Activated CD4-positive, CD25-positive, alpha-beta regulatory T cell (primary cell): ENCODE data around the gene ELOVL1.

Experiments
- DNase-seq, 4 experiments: peaks; one replicate each; lab custom pipeline; 2025; lab: John Stamatoyannopoulos, UW

The ELOVL1 gene

DNA sequence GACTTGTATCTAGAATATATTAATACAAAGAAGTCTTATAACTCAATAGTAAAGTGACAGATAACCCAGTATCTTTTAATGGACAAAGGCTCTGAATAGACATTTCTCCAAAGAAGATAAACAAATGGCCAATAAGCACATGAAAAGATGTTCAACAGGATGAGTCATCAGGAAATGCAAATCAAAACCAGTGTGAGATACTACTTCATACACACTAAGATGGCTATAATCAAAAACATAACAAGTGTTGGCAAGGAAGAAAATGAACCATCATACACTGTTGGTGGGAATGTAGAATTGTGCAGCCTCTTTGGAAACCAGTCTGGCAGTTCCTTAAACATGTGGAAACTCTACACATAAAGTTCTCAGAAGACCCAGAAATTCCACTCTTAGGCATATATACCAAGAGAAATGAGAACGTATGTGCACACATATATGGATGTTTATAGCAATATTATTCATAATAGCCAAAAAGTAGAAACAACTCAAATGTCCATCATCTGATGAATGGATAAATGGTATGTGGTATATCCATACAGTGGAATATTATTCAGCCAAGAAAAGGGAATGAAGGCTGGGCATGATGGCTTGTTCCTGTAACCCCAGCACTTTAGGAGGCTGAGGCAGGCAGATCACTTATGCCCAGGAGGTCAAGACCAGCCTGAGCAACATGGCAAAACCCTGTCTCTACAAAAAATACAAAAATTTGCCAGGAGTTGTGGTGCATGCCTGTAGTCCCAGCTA, 40.1 kb downstream of the ELOVL1 start:
- DNase-seq: no peak

DNA sequence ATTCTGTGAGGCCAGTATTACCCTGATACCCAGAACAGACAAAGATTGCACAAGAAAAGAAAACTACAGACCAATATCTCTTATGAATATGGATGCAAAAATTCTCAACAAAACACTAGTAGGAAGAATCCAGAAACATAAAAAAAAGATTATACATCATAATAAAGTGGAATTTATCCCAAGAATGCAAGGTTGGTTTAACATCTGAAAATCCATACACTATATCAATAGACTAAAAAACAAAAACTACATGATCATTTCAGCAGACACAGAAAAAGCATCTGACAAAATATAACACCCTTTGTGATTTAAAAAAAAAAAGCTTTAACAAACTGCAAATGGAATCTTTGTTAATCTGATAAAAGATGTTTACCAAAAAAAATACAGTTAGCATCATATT, 42.4 kb downstream of the ELOVL1 start:
- DNase-seq: no peak

DNA sequence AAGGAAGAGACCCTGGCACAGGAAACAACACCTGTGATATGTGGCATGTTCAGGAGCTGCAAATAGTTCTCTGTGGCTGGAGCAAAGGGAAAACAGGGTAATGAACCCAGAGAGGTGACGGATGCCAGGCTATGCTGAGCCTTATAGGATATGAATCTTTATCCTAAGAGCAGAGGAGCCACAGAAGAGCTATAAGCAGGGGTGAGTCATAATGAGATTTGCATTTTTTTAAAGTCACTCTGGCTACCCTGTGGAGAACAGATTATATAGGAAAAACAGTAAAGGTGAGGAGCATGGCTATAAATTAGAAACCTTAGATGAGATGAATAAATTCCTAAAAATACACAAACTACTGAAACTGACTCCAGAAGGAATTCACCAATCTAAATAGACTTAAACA, 43.0 kb downstream of the ELOVL1 start:
- no peak for DNase-seq

DNA sequence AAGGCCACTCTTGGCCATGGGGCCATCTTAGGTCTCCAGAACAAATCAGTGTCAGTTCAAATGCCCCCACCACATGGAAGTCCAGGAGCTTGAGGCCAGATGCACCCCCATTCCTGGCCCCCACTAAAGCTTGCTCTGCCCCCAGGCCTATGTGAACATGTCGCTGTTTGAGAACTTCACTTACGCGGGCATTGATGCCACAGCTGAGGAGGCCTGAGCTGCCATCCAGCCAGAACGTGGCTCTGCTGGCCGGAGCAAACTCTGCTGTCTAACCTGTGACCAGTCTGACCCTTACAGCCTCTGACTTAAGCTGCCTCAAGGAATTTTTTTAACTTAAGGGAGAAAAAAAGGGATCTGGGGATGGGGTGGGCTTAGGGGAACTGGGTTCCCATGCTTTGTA, 45.3 kb downstream of the ELOVL1 start:
- DNase-seq: no peak

DNA sequence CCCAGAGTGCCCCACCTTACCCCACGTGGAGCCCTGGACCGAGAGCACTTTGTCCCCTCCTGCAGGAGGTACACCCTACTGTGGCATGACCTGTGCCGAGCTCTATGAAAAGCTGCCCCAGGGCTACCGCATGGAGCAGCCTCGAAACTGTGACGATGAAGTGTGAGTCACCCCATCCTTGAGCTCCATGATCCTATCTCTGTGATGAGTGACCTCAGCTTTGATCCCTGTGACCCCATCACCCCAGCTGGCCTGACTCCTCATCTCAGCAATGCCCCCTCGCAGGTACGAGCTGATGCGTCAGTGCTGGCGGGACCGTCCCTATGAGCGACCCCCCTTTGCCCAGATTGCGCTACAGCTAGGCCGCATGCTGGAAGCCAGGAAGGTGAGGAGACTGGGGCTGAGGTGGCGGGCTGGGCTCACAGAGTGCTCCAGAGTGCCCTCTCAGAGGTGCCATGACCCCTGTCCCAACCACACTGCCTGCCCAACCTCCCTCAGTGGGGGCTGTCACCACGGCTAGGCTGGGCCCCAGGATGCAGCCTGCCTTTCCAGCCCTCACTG, 46.4 kb downstream of the ELOVL1 start:
- DNase-seq: no peak

DNA sequence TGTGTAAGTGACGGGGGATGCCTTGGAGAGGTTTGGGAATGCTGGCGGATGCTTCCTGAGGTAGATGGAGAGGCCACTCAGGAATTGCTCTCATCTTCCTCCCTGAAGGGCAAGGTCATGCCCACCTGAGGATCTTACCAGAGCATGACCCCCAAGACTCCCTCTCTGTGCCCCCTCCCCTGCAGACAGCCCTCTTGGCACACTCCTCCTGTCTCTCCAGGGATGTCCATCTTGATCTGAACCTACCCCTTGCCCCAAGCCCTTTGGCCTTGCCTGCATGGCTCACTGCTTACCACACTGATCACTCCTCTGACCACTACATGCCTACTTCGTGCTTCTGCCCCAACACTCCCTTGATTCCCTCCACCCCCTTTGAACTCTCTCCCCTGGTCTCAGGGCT, 48.0 kb downstream of the ELOVL1 start:
- DNase-seq: no peak

DNA sequence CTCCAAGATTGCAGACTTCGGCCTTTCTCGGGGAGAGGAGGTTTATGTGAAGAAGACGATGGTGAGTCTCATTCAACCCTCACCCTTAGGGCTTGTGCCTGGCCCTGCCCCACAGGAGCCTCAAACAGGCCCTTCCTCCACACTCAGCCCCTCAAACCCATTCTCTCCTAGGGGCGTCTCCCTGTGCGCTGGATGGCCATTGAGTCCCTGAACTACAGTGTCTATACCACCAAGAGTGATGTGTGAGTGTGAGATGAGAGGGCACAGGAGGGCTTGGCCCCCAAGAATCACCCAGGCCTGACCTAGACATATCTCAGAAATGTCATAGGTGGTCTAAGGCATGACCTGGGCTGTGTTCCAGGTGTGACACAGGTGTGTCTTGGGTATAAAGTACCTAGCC, 48.5 kb downstream of the ELOVL1 start:
- DNase-seq: no peak

DNA sequence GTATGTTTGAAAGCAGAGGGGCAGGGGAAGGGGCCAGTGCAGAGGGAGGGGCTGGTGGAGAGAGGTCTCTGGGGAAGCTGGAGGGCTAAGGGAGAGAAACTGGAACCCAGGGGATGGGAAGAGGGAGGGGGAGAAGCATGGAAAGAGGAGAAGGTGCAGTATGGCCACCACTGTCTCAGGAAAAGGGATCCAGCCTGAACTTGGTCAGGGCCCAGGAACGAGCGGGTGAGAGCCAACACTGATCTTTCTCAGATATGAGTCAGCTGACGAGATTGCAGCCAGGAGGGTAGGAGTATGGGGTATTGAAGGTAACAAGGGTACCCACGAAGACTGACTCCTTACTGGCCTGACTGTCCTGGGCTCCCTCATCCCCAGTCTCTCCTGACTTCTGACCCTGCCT, 49.0 kb downstream of the ELOVL1 start:
- no peak for DNase-seq

DNA sequence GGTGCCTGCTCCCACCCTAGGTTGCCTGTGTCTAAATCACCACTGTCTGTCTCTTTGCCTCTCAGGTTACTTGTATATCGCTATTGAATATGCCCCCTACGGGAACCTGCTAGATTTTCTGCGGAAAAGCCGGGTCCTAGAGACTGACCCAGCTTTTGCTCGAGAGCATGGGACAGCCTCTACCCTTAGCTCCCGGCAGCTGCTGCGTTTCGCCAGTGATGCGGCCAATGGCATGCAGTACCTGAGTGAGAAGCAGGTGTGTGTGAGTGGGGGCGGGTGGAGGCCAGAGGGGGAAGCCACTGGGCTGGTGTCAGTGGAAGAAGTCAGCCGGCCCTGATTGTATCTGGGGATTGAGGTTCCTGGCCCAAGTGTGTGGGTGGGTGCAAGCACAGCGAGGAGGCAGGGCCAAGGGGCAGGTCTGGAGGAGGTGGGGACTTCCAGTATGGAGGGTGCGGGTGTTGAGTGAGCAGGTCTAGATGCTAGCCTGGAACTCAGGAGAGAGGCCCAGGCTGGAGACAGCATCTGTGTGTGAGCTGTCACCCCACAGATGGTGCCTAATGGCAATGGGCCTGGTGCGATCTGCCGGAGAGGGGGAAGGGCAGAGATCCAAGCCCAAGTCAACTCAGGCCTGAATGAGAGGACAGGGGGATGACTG, 49.9 kb downstream of the ELOVL1 start:
- no peak for DNase-seq

DNA sequence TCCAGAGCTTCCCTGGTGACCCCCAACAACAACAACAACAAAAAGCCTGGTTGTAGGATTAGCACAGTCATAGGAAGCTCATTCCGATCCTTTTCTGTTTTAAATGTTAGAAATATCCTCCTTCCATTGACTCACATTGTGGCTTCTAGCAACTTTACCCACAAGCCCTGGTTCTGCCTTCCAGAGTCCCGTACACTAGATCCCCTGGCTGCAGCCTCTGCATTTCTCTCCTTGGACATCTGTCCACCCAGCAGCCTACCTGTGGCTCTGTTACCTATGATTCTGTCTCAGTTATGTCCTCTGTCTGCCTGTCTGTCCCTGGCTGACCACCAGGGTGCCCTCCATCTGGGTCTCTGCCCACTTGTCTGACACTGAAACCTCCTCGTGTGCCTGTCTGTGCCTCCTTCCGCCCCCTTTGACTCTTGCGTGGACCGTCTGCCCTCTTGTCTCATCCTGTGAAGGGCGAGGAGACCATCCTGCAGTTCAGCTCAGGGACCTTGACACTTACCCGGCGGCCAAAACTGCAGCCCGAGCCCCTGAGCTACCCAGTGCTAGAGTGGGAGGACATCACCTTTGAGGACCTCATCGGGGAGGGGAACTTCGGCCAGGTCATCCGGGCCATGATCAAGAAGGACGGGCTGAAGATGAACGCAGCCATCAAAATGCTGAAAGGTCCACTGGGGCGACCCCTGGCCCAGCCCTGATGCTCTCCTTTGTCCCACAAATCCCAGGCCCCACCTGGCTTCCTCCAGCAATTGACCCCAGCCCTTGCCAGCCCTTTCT, 50.9 kb downstream of the ELOVL1 start:
- no peak for DNase-seq

DNA sequence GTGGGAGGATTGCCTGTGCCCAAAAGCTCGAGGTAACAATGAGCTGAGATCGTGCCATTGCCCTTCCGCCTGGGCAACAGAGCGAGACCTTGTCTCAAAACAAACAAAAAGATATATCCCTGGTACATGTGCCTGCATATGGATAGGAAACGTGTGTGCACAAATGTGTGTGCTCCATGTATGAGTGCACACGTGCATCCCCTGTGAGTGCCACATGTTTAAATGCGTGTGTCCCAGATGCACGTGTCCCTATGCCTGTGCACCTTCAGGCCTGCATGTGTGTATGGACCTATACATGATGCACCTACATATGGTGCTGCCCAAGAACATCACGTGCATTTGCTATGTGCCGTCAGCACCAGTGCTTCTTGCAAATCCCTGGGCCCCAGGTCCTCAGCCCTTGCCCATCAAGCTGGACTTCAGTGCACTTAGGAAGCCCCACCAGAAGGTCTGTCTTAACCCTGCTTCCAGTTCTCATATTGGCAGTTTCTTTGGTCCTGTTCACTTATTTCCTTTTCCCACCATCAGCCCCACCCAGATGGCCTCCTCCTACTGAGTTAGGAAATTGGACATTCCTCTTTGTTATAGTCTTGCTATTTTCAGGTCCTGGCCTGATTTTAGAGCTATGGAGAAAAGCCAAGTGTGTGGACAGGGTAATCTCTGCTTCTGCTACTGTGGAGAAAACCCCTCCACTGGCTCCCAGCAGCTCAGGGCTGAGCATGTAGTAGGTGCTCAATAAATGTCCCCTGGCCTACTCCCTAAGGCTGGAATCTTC, 51.7 kb downstream of the ELOVL1 start:
- no peak for DNase-seq

DNA sequence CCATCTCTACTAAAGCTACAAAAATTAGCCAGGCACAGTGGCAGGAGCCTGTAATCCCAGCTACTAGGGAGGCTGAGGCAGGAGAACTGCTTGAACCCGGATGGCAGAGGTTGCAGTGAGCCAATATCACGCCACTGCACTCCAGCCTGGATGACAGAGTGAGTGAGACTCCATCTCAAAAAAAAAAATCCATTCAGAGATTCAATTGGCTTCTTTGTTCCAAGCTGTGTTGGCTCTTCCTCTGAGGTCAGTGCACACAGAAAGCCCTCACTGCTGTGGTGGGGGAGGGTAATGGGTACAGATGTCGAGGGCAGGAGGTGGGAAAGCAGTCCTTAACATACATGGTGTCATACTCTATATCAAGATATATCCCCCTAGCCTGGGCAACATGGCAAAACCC, 52.3 kb downstream of the ELOVL1 start:
- DNase-seq: no peak

DNA sequence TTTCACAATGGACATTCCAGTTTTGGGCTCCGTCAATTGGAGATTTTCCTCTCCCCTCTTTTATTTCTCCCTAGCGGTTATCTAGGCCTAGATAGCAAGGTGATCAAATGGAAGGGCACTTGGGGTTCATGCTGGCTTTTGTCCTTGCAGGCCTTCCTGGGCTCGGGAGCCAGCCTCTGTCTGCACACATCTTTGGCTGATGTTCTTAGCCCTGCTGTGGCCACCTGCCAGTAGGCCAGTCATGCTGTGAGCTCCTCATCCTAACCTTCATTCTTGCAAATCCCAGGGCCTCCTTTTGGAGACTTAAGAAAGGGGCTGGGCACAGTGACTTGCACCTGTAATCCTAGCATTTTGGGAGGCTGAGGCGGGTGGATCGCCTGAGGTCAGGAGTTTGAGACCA, 53.6 kb downstream of the ELOVL1 start:
- no peak for DNase-seq

DNA sequence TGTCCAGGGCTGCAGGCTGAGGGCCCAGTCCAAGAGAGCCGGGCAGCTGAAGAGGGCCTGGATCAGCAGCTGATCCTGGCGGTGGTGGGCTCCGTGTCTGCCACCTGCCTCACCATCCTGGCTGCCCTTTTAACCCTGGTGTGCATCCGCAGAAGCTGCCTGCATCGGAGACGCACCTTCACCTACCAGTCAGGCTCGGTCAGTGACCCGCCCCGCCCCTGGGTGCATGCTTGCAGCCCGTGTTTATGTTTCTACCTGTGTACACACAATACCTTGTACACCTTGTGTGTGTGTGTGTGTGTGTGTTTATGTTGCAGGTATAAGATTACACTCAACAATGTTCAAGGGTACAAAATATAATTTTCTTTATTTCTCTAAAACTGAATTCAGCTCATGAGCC, 54.0 kb downstream of the ELOVL1 start:
- no peak for DNase-seq
